WI38 (cell line): ENCODE data around the gene CAMK2A.

Experiments
- H3K4me3 ChIP-seq: 2 replicates; pipeline ENCODE4 v1.5.1; 2011; ENCODE audit warnings: low read depth, mild to moderate bottlenecking, control low read depth, low read length
- TF ChIP-seq, protein P1 (sequence below): IDR thresholded peaks from 2 replicates; pipeline ENCODE4 v1.5.1; 2012; ENCODE audit warnings: low read depth, mild to moderate bottlenecking, control low read depth, low read length

CAMK2A gene

DNA sequence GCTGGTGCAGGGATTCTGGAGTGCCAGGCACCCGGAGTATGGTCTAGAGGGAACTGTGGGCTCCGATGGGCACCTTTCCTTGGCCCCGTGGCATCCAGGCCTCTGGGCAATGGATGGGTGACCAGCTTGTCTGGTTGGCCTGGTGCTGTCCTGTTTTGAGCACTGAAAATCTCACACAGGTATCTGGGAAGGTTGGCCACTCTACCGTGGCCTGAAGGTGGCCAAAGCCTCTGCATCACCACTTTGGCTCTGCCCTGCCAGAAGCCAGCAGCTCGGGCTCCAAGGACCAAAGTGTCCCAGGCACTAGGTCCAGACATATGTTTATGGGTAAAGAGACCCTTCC, 70.9 kb downstream of the CAMK2A start:
- H3K4me3 ChIP-seq = no peak overlapping the region
- TF ChIP-seq, protein P1, sequence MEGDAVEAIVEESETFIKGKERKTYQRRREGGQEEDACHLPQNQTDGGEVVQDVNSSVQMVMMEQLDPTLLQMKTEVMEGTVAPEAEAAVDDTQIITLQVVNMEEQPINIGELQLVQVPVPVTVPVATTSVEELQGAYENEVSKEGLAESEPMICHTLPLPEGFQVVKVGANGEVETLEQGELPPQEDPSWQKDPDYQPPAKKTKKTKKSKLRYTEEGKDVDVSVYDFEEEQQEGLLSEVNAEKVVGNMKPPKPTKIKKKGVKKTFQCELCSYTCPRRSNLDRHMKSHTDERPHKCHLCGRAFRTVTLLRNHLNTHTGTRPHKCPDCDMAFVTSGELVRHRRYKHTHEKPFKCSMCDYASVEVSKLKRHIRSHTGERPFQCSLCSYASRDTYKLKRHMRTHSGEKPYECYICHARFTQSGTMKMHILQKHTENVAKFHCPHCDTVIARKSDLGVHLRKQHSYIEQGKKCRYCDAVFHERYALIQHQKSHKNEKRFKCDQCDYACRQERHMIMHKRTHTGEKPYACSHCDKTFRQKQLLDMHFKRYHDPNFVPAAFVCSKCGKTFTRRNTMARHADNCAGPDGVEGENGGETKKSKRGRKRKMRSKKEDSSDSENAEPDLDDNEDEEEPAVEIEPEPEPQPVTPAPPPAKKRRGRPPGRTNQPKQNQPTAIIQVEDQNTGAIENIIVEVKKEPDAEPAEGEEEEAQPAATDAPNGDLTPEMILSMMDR = no peak

DNA sequence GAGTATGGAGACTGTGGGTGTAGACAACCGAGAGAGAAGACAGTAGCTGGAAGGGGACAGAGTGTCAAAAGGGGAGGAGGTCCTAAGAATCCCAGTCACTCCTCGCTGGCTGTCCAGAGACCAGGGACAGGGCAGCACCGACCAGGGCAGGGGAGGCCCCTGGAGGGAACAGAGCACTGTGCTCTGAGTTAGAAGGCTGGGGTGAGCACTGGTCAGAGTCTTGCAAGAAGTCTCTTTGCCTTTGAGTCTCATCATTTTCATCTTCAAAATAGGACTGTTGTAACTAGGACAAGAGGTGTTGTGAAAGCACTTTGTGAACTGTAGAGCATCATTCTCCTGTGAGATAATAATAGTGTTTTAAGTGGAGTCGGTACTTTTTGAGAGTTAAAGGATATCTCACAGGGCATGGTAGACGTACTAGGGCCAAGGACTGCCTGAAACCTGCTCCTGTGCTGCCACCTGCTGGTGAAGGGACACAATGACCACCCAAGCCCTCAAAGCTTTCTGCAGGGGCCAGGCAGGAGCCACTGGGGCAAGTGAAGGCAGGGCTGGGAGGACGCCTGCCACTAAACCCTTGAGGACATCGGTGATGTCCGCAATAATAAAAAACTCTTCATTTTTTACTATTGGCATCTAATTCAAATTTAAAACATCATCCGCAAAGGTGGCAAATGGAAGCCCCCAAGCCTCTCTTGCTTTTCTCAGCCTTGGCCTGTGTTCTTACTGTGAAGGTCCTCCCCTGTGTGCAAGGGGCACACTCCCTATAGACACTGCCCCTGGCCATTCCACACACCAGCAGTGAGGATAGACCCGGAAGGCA, 71.5 kb downstream of the CAMK2A start:
- TF ChIP-seq, protein P1 = peak; percentile 70
- H3K4me3 ChIP-seq = no peak overlapping the region

DNA sequence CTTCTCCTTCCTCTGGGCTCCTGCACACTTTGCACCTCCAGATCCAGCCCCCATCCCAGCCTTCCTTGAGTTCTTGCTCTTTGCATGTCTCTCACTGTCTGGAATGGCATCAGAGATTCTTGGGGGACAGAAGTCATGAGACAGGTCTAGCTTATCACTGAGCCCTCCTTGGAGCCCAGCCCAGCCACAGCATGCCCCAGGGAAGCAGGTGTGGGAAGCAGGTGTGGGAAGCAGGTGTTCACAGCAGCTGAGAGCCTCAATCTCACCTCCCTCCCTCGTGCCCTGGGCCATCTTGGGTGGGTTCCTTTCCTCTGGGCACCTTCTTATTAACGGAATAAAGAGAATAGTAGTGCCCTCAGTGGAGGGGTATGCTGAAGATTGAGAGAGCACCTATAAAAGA, 72.5 kb downstream of the CAMK2A start:
- H3K4me3 ChIP-seq = no peak overlapping the region
- TF ChIP-seq, protein P1 = no peak

DNA sequence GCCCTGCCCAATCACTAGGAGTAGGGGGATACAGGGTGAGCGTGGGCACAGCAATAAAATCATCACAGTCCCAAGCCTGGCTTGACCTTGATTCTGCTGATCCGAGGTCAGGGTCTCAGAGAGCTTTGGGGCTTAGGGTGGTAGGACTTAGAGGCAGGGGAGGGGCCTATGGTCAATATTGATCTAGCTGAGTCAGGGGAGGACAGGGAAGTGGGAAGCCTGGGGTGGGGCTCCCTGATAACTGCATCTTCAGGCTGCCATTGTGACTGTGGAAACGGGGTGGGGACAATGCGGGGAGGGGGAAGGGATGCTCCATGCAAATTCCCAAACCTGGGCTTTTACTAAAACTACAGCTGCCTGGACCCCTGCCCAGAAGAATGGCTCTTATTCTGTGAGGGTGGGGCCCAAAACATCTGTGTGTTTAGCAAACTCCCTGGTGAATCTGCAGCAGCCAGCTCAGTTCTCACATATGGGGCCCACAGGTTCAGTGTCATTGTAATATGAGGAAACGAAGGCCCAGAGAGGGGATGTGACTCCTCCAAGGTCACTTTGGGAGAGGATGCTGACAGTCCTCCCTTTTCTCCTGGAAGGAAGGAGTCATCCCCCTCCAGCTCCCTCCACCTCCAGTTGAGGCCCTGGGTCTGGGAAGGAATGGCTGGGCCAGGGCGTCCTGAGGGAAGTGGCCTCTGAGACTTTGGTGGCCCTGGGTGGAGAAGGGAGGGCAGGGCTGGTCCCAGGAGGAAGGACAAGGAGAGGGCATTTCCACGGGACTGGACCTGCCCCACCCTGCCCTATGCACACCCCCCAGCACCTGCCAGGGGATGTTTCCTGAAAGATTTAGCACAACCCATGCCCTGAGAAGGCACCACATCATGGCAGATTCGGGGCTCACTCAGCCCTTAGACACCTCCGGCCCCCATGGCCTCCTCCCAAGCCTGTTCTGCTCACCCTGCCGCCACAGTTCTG, 73.3 kb downstream of the CAMK2A start:
- H3K4me3 ChIP-seq = no peak overlapping the region
- TF ChIP-seq, protein P1 = no peak

DNA sequence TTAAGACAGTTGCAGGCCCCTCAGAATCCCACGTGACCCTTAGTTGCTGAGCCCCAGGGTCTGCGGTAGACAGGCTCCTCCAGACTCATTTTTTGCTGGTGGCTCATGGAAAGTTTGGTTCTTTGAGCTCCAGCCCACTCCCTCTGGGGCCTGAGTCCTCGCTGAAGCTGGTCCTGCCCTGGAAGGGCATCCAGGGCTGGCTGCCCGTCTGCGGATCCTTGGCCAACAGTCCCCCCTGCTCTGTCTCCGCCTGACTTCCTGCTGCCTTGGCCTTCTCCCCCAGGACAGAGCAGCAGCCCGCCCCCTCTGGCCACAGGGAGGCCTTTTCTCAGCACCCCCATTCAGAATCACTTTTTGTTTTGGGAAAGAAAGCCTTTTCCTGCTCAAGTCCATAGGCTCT, 75.3 kb downstream of the CAMK2A start:
- TF ChIP-seq, protein P1 = 0 out of 2 replicates have a peak, but pooled peaks have one; percentile 22
- H3K4me3 ChIP-seq = no peak overlapping the region

DNA sequence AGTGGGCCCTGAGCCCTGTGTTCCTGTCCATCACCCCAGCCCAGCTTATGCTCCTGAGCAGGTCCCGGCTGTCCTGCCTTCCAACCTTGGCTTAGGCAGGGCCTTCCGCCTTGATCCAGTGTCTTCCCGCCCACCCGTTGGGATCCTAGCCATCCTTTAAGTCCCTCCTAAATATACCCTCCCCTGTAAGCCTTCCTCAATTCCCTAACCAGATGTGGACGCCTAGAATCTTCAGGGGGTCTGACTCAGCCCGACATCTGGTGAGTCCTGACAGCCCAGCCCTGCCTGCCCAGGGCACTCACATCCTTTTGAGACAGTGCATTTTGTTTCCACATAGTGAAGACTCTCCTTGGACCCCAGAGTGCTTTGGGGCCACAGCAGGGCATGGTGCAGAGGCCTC, 76.0 kb downstream of the CAMK2A start:
- H3K4me3 ChIP-seq = no peak overlapping the region

More for the DNA sequence above, 76.0 kb downstream of the CAMK2A start:
- TF ChIP-seq, protein P1 = no peak
